Measurements from ENCODE around the gene A2ML1.
A peak's percentile ranks its signal among the peaks of the same experiment; 100 is the strongest.

Gene A2ML1

GRCh38 chr12:8914716-8915526 is 92.5 kb downstream of the A2ML1 start:
- peak; percentile 92 for ATAC-seq

GRCh38 chr12:8916154-8916553 is 93.7 kb downstream of the A2ML1 start:
- TF ChIP-seq TSHZ2 (CRISPR knock-in tag; IDR thresholded peaks at IDR 0.05) (no peak), ARNTL (CRISPR knock-in tag; IDR thresholded peaks at IDR 0.05; ENCODE audit: borderline replicate concordance, low read depth) (no peak), ZC3H10 (CRISPR knock-in tag; IDR thresholded peaks at IDR 0.05) (no peak), ZNF70 (CRISPR knock-in tag; IDR thresholded peaks at IDR 0.05) (no peak), ZFP3 (CRISPR knock-in tag; IDR thresholded peaks at IDR 0.05) (no peak)
- TF ChIP-seq, protein P1, sequence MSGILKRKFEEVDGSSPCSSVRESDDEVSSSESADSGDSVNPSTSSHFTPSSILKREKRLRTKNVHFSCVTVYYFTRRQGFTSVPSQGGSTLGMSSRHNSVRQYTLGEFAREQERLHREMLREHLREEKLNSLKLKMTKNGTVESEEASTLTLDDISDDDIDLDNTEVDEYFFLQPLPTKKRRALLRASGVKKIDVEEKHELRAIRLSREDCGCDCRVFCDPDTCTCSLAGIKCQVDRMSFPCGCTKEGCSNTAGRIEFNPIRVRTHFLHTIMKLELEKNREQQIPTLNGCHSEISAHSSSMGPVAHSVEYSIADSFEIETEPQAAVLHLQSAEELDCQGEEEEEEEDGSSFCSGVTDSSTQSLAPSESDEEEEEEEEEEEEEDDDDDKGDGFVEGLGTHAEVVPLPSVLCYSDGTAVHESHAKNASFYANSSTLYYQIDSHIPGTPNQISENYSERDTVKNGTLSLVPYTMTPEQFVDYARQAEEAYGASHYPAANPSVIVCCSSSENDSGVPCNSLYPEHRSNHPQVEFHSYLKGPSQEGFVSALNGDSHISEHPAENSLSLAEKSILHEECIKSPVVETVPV (CRISPR knock-in tag; IDR thresholded peaks at IDR 0.05) = no peak
- no peak for ATAC-seq

More at GRCh38 chr12:8914716-8915526, 92.5 kb downstream of the A2ML1 start:
- TF ChIP-seq TCF4 (CRISPR knock-in tag; IDR thresholded peaks at IDR 0.05; ENCODE audit: borderline replicate concordance) (no peak), GLIS3 (CRISPR knock-in tag; IDR thresholded peaks at IDR 0.05) (no peak), ZNF8 (CRISPR knock-in tag; IDR thresholded peaks at IDR 0.05) (no peak), ZNF565 (CRISPR knock-in tag; conservative IDR thresholded peaks at IDR 0.05; ENCODE audit: low read depth) (no peak), OSR1 (CRISPR knock-in tag; IDR thresholded peaks at IDR 0.05) (no peak), TSHZ2 (CRISPR knock-in tag; IDR thresholded peaks at IDR 0.05) (no peak), ESRRG (CRISPR knock-in tag; IDR thresholded peaks at IDR 0.05) (no peak), ARNTL (CRISPR knock-in tag; IDR thresholded peaks at IDR 0.05; ENCODE audit: borderline replicate concordance, low read depth) (no peak), ISL1 (CRISPR knock-in tag; IDR thresholded peaks at IDR 0.05) (no peak)
- TF ChIP-seq, protein P2, sequence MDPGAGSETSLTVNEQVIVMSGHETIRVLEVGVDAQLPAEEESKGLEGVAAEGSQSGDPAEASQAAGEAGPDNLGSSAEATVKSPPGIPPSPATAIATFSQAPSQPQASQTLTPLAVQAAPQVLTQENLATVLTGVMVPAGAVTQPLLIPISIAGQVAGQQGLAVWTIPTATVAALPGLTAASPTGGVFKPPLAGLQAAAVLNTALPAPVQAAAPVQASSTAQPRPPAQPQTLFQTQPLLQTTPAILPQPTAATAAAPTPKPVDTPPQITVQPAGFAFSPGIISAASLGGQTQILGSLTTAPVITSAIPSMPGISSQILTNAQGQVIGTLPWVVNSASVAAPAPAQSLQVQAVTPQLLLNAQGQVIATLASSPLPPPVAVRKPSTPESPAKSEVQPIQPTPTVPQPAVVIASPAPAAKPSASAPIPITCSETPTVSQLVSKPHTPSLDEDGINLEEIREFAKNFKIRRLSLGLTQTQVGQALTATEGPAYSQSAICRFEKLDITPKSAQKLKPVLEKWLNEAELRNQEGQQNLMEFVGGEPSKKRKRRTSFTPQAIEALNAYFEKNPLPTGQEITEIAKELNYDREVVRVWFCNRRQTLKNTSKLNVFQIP (CRISPR knock-in tag; IDR thresholded peaks at IDR 0.05; ENCODE audit: borderline replicate concordance, low read depth) = no peak

DNA sequence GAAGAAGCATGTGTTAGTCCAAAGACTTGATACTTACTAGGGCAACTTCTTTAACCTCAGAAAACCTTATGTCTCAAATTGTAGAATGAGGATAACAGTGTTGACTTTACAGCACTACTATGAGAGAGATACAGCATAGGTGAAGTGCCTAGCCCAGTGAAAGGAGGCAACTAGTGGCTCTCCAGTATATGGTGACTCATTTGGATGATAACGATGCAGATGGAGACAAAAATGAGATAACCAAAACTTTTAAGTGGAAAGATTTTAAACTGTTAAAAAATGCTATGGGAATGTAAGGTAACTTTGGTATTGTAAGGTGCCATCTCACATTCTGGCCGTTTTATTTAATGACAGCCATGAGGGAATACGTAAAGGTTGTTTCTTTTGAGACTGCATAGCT is 94.6 kb downstream of the A2ML1 start:
- ATAC-seq = no peak
- TF ChIP-seq PATZ1 (CRISPR knock-in tag; IDR thresholded peaks at IDR 0.05; ENCODE audit: borderline replicate concordance) (no peak), ZFP30 (CRISPR knock-in tag; IDR thresholded peaks at IDR 0.05) (no peak), ZC3H10 (CRISPR knock-in tag; IDR thresholded peaks at IDR 0.05) (no peak), TOX (CRISPR knock-in tag; IDR thresholded peaks at IDR 0.05; ENCODE audit: borderline replicate concordance) (no peak), BACH2 (CRISPR knock-in tag; IDR thresholded peaks at IDR 0.05; ENCODE audit: borderline replicate concordance) (no peak)
- TF ChIP-seq, protein P1 (CRISPR knock-in tag; IDR thresholded peaks at IDR 0.05) = no peak
- TF ChIP-seq, protein P3, sequence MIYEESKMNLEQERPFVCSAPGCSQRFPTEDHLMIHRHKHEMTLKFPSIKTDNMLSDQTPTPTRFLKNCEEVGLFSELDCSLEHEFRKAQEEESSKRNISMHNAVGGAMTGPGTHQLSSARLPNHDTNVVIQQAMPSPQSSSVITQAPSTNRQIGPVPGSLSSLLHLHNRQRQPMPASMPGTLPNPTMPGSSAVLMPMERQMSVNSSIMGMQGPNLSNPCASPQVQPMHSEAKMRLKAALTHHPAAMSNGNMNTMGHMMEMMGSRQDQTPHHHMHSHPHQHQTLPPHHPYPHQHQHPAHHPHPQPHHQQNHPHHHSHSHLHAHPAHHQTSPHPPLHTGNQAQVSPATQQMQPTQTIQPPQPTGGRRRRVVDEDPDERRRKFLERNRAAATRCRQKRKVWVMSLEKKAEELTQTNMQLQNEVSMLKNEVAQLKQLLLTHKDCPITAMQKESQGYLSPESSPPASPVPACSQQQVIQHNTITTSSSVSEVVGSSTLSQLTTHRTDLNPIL (CRISPR knock-in tag; IDR thresholded peaks at IDR 0.05; ENCODE audit: low read depth) = no peak
- TF ChIP-seq, protein P2 (CRISPR knock-in tag; IDR thresholded peaks at IDR 0.05; ENCODE audit: borderline replicate concordance, low read depth) = no peak

All from SK-N-SH treated with all-trans-retinoic acid at 6 μM for 48 hours (cell line).